Activated effector memory CD4-positive, alpha-beta T cell treated with Interleukin-2 at 50 U/mL for 16 hours (primary cell): Measurements from ENCODE around the gene FERMT3.

ENCODE experiments used
- DNase-seq: peaks from one replicate; pipeline ENCODE4 v3.0.0-alpha.2; 2020

Gene FERMT3

GRCh38 chr11:64251016-64251752, 44.7 kb downstream of the FERMT3 start, which contains the start of gene PLCB3:
Gene PLCB3 (plus strand): TSS chr11:64251530. CDS start chr11:64251650, 120 bp downstream.
- peak; percentile 65 for DNase-seq

GRCh38 chr11:64251753-64252002, 45.2 kb downstream of the FERMT3 start:
- no peak for DNase-seq

- no peak for DNase-seq
These were observed 45.7 kb downstream of the FERMT3 start for GRCh38 chr11:64252003-64252872.

- DNase-seq = no peak
These were observed 46.5 kb downstream of the FERMT3 start for GRCh38 chr11:64253043-64253442.

GRCh38 chr11:64253481-64253880, 47.0 kb downstream of the FERMT3 start:
- DNase-seq = no peak

- no peak for DNase-seq
These were observed 47.8 kb downstream of the FERMT3 start for GRCh38 chr11:64254326-64254725.

GRCh38 chr11:64255135-64256128, 48.9 kb downstream of the FERMT3 start:
- no peak for DNase-seq

- DNase-seq = no peak
These were observed 49.8 kb downstream of the FERMT3 start for GRCh38 chr11:64256300-64256699.

GRCh38 chr11:64258356-64258755, 51.8 kb downstream of the FERMT3 start:
- DNase-seq = no peak

GRCh38 chr11:64258946-64259532, 52.5 kb downstream of the FERMT3 start:
- no peak for DNase-seq

GRCh38 chr11:64259533-64260067, 53.1 kb downstream of the FERMT3 start:
- DNase-seq = no peak

GRCh38 chr11:64260147-64260708, 53.7 kb downstream of the FERMT3 start:
- no peak for DNase-seq

- DNase-seq = no peak
These were observed 55.1 kb downstream of the FERMT3 start for GRCh38 chr11:64261556-64262080.

- no peak for DNase-seq
These were observed 55.9 kb downstream of the FERMT3 start for GRCh38 chr11:64262271-64263002.

GRCh38 chr11:64263021-64263946, 56.8 kb downstream of the FERMT3 start:
- DNase-seq = no peak

GRCh38 chr11:64263947-64264317, 57.4 kb downstream of the FERMT3 start:
- no peak for DNase-seq

GRCh38 chr11:64264371-64264852, 57.9 kb downstream of the FERMT3 start:
- DNase-seq = no peak

GRCh38 chr11:64265176-64266160, 58.9 kb downstream of the FERMT3 start:
- no peak for DNase-seq
